PC-9 (cell line): Measurements from ENCODE around the gene USP54.

ENCODE experiments used
- CTCF ChIP-seq: fragments of 200-600 bp; sonication (generic); conservative IDR thresholded peaks from 2 replicates; pipeline ENCODE4 v1.6.1; 2017; ENCODE audit warnings: mixed run types, antibody characterized with exemption, mild to moderate bottlenecking, moderate library complexity
- EZH2 ChIP-seq: fragments of 200-600 bp; sonication (generic); IDR thresholded peaks from 2 replicates; pipeline ENCODE4 v1.8.0; 2017; ENCODE audit warnings: antibody characterized with exemption, low read depth

GRCh38 chr10:73537709-73538108 lies 53.4 kb downstream of the USP54 start:
- no peak for TF ChIP-seq CTCF
- no peak for TF ChIP-seq EZH2
